Panc1 (cell line): ENCODE measurements around the gene FAM107B.

Experiments used
- POLR2AphosphoS5 ChIP-seq: IDR thresholded peaks from 2 replicates; pipeline ENCODE4 v1.6.1; 2012; ENCODE audit warnings: mild to moderate bottlenecking, low read depth, low read length, moderate library complexity
- SIN3A ChIP-seq: IDR thresholded peaks from 2 replicates; pipeline ENCODE4 v1.6.1; 2012; ENCODE audit warnings: low read depth, mild to moderate bottlenecking, low read length, moderate library complexity, borderline replicate concordance; ENCODE audit not compliant: insufficient read depth
- TF ChIP-seq, protein P1 (sequence below), 2 experiments: IDR thresholded peaks; 2 replicates each; pipeline ENCODE4 v1.6.1; 2011 to 2012; ENCODE audit warnings: low read depth in 2 of 2, control low read depth in 1 of 2, low read length in 1 of 2, mild to moderate bottlenecking in 1 of 2, moderate library complexity in 1 of 2; ENCODE audit not compliant: insufficient read depth in 1 of 2
- TF ChIP-seq, protein P2 (sequence below): fragments of 450-650 bp; IDR thresholded peaks from 2 replicates; pipeline ENCODE4 v1.5.1; 2017; ENCODE audit warnings: mild to moderate bottlenecking

DNA sequence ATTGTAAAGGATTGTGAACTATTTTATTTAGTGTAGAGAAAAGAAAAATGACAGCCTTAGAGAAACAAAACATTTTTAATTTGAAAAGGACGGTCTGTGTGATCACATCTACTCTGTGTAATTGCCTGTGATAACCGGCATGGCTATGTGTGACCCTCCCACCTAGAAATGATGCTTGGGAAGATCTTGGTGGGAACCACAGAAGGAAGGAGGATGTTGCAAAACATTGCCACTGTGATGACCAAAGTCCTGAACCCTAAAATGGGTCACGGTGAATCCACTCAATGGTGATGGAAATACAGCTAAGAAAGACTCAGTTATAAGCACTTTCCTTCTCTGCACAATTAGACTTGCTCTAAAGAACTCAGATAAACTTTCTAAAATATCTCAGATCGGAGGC, 222.7 kb downstream of the FAM107B start:
- TF ChIP-seq, protein P1, sequence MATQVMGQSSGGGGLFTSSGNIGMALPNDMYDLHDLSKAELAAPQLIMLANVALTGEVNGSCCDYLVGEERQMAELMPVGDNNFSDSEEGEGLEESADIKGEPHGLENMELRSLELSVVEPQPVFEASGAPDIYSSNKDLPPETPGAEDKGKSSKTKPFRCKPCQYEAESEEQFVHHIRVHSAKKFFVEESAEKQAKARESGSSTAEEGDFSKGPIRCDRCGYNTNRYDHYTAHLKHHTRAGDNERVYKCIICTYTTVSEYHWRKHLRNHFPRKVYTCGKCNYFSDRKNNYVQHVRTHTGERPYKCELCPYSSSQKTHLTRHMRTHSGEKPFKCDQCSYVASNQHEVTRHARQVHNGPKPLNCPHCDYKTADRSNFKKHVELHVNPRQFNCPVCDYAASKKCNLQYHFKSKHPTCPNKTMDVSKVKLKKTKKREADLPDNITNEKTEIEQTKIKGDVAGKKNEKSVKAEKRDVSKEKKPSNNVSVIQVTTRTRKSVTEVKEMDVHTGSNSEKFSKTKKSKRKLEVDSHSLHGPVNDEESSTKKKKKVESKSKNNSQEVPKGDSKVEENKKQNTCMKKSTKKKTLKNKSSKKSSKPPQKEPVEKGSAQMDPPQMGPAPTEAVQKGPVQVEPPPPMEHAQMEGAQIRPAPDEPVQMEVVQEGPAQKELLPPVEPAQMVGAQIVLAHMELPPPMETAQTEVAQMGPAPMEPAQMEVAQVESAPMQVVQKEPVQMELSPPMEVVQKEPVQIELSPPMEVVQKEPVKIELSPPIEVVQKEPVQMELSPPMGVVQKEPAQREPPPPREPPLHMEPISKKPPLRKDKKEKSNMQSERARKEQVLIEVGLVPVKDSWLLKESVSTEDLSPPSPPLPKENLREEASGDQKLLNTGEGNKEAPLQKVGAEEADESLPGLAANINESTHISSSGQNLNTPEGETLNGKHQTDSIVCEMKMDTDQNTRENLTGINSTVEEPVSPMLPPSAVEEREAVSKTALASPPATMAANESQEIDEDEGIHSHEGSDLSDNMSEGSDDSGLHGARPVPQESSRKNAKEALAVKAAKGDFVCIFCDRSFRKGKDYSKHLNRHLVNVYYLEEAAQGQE (IDR thresholded peaks at IDR 0.05; ENCODE audit: insufficient read depth in 1 of 2, low read depth in 2 of 2, low read length in 1 of 2): no peak
- TF ChIP-seq, protein P2, sequence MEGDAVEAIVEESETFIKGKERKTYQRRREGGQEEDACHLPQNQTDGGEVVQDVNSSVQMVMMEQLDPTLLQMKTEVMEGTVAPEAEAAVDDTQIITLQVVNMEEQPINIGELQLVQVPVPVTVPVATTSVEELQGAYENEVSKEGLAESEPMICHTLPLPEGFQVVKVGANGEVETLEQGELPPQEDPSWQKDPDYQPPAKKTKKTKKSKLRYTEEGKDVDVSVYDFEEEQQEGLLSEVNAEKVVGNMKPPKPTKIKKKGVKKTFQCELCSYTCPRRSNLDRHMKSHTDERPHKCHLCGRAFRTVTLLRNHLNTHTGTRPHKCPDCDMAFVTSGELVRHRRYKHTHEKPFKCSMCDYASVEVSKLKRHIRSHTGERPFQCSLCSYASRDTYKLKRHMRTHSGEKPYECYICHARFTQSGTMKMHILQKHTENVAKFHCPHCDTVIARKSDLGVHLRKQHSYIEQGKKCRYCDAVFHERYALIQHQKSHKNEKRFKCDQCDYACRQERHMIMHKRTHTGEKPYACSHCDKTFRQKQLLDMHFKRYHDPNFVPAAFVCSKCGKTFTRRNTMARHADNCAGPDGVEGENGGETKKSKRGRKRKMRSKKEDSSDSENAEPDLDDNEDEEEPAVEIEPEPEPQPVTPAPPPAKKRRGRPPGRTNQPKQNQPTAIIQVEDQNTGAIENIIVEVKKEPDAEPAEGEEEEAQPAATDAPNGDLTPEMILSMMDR: no peak
- TF ChIP-seq POLR2AphosphoS5 (no peak), SIN3A (no peak)
